Cerebellar cortex (tissue), 1 donor: Measurements from ENCODE around the gene SLC30A1.

Source experiments
- DNase-seq: peaks from one replicate; pipeline ENCODE4 v3.0.0-alpha.2; 2015; ENCODE audit warnings: low spot score

SLC30A1 gene

GRCh38 chr1:211607754-211608473, 29.0 kb upstream of the SLC30A1 start:
- no peak for DNase-seq

- DNase-seq = no peak
These were observed 28.2 kb upstream of the SLC30A1 start for GRCh38 chr1:211606914-211607753.

GRCh38 chr1:211606332-211606913, 27.5 kb upstream of the SLC30A1 start:
- no peak for DNase-seq

GRCh38 chr1:211605603-211606331, 26.8 kb upstream of the SLC30A1 start:
- DNase-seq = no peak

- no peak for DNase-seq
These were observed 26.1 kb upstream of the SLC30A1 start for GRCh38 chr1:211605034-211605433.

GRCh38 chr1:211604548-211604947, 25.6 kb upstream of the SLC30A1 start:
- DNase-seq = no peak

- DNase-seq = no peak
These were observed 24.8 kb upstream of the SLC30A1 start for GRCh38 chr1:211603713-211604112.

GRCh38 chr1:211603191-211603701, 24.3 kb upstream of the SLC30A1 start:
- DNase-seq = no peak

GRCh38 chr1:211601982-211602670, 23.2 kb upstream of the SLC30A1 start:
- DNase-seq = no peak

GRCh38 chr1:211601159-211601558, 22.2 kb upstream of the SLC30A1 start:
- DNase-seq = no peak

- DNase-seq = no peak
These were observed 20.3 kb upstream of the SLC30A1 start for GRCh38 chr1:211599250-211599649.

- no peak for DNase-seq
These were observed 19.6 kb upstream of the SLC30A1 start for GRCh38 chr1:211598514-211598913.

- DNase-seq = no peak
These were observed 17.6 kb upstream of the SLC30A1 start for GRCh38 chr1:211596418-211597181.

GRCh38 chr1:211595419-211595818, 16.5 kb upstream of the SLC30A1 start:
- DNase-seq = no peak

- DNase-seq = no peak
These were observed 13.1 kb upstream of the SLC30A1 start for GRCh38 chr1:211591980-211592493.

GRCh38 chr1:211589782-211590721, 11.1 kb upstream of the SLC30A1 start:
- DNase-seq = no peak

- DNase-seq = no peak
These were observed 9.8 kb upstream of the SLC30A1 start for GRCh38 chr1:211588711-211589110.

GRCh38 chr1:211587123-211587522, 8.2 kb upstream of the SLC30A1 start:
- DNase-seq = no peak

- DNase-seq = no peak
These were observed 7.6 kb upstream of the SLC30A1 start for GRCh38 chr1:211586538-211586937.
